Measurements from ENCODE around the gene FAM174C.

Gene FAM174C

DNA sequence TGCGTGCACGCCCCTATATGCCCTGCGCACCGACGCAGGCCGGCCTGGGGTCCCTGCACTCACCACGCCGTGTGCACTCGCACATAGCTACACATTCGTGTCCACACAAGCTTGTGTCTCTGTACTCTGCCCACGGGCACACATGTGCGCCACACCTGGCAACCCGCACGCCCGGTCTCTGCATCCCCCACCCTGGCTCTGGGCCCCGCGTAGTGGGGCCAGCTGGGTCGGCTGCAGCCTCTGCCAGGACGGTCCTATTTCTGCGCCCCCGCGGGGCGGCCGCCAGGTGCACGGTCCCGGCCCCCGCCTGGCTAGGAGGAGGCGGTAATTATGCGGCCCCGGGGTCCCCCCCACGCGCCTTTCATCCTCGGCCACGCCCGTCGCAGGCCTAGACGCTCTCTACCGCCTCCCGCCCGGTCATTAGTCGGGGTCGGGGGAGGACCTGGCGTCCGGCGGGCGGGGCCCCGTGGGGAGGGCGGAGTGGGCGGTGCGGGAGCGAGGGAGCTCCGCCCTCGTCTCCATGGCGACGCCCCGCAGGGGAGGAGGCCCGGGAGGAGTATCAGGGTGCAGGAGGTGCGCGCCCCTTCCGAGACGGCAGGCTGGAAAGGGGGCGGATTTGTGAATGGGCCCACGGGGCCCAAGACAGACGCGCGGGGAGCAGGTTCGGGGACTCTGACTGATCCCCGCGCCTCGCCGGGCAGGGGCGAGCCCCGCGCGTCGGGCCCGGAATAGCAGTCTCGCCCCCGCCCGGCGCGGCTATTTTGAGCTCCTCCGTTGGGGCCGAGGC lies 9.0 kb upstream of the FAM174C start:
- no CpG with 5 or more reads among the region's 84 CpGs for WGBS (ENCODE audit: extremely low coverage, insufficient coverage, insufficient read length)
- H2BK120ac ChIP-seq (ENCODE audit: insufficient read depth, low read length, poor library complexity) = peak overlapping the region; percentile 28
- peak overlapping the region; percentile 68 for H4K8ac ChIP-seq (ENCODE audit: low read depth, low read length)
- H3K9ac ChIP-seq (ENCODE audit: low read length) = no peak overlapping the region
- H3K9me3 ChIP-seq (ENCODE audit: insufficient read depth, low read depth, low read length) = no peaks in the 10 kb centered on the region
- H3K23ac ChIP-seq (ENCODE audit: low read length) = no peak overlapping the region
- peak overlapping the region; percentile 71 for H2BK5ac ChIP-seq (ENCODE audit: low read depth, low read length, poor library complexity)
- peaks cover 6 to 7% of the 10 kb centered on the region in 2 experiments for H3K36me3 ChIP-seq (ENCODE audit: control insufficient read depth in 1 of 2, insufficient read depth in 2 of 2, low read length in 2 of 2)
- H3K4me3 ChIP-seq (ENCODE audit: low read depth, low read length) = peak overlapping the region; percentile 70
- peaks cover 39% of the 10 kb centered on the region for H3K79me1 ChIP-seq (ENCODE audit: low read length)
- peak overlapping the region; percentile 87 for H2AK5ac ChIP-seq (ENCODE audit: low read length)
- peak overlapping the region; percentile 84 for H3K4me2 ChIP-seq (ENCODE audit: low read length)
- peak; percentile 74 to 93 for DNase-seq
- no peaks in the 10 kb centered on the region for H3K27me3 ChIP-seq (ENCODE audit: insufficient read depth, low read length)
- H3K4me1 ChIP-seq (ENCODE audit: control insufficient read depth in 1 of 2, insufficient read depth in 2 of 2, low read length in 2 of 2) = peaks cover 49 to 55% of the 10 kb centered on the region in 2 experiments
- peak overlapping the region; percentile 73 for H4K91ac ChIP-seq (ENCODE audit: low read depth, low read length)
- peak overlapping the region; percentile 37 for H2AFZ ChIP-seq (ENCODE audit: insufficient read depth, low read length, poor library complexity)
- peak overlapping the region; percentile 81 for H3K27ac ChIP-seq (ENCODE audit: low read depth, low read length)
- peak overlapping the region; percentile 46 for H3K4ac ChIP-seq (ENCODE audit: low read depth, low read length)
- peak overlapping the region; percentile 75 for H3K14ac ChIP-seq (ENCODE audit: low read length)
- peak overlapping the region; percentile 85 for H3K18ac ChIP-seq (ENCODE audit: low read length)
- H3K79me2 ChIP-seq (ENCODE audit: control insufficient read depth, insufficient read depth, low read length, poor library complexity) = peaks cover 13% of the 10 kb centered on the region
- peak overlapping the region; percentile 92 for H2BK12ac ChIP-seq (ENCODE audit: low read length)
- H4K12ac ChIP-seq (ENCODE audit: low read depth, low read length) = peak overlapping the region; percentile 31

DNA sequence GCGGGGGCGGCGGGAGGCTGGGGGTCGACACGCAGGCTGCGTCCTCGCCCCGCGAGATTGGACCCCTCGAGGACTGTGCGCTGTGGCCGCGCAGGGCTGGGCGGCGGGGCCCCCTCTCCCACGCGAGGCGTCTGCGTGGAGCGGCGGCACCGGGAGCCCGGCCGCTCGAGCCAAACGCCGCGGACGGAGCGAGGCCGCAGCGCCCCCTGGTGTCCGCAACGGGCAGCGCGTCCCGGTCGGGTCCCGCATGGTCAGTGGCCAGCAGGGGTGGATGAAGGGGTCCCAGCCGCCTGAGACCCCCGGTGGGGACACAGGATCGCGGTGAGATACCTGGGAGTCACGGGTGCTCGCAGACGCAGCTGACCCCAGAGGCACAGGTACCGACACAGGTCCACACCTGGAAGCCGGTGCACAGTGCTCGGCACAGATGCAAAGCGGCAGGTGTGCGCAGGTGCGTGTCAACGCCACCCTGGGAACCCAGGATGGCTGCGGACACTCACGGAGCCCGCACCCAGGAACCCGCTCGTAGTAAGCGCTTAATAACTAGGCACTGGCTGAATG lies 8.3 kb upstream of the FAM174C start:
- DNase-seq = peak; percentile 51 to 85
- Histone ChIP-seq H3K18ac (ENCODE audit: low read length) (no peak overlapping the region), H2BK12ac (ENCODE audit: low read length) (no peak overlapping the region), H2BK120ac (ENCODE audit: insufficient read depth, low read length, poor library complexity) (no peak overlapping the region), H3K4me1 (ENCODE audit: control insufficient read depth in 1 of 2, insufficient read depth in 2 of 2, low read length in 2 of 2) (peaks cover 43 to 48% of the 10 kb centered on the region in 2 experiments), H3K36me3 (ENCODE audit: control insufficient read depth in 1 of 2, insufficient read depth in 2 of 2, low read length in 2 of 2) (peaks cover 13% of the 10 kb centered on the region in 2 experiments), H4K91ac (ENCODE audit: low read depth, low read length) (no peak overlapping the region), H3K4me2 (ENCODE audit: low read length) (peak overlapping the region; percentile 84), H4K12ac (ENCODE audit: low read depth, low read length) (no peak overlapping the region), H3K23ac (ENCODE audit: low read length) (no peak overlapping the region), H3K27me3 (ENCODE audit: insufficient read depth, low read length) (no peaks in the 10 kb centered on the region), H3K9ac (ENCODE audit: low read length) (no peak overlapping the region), H3K4ac (ENCODE audit: low read depth, low read length) (no peak overlapping the region), H3K4me3 (ENCODE audit: low read depth, low read length) (peak overlapping the region; percentile 70), H3K79me2 (ENCODE audit: control insufficient read depth, insufficient read depth, low read length, poor library complexity) (peaks cover 13% of the 10 kb centered on the region), H2AFZ (ENCODE audit: insufficient read depth, low read length, poor library complexity) (peak overlapping the region; percentile 37), H3K27ac (ENCODE audit: low read depth, low read length) (no peak overlapping the region), H3K9me3 (ENCODE audit: insufficient read depth, low read depth, low read length) (no peaks in the 10 kb centered on the region), H2BK5ac (ENCODE audit: low read depth, low read length, poor library complexity) (no peak overlapping the region), H2AK5ac (ENCODE audit: low read length) (no peak overlapping the region), H3K14ac (ENCODE audit: low read length) (no peak overlapping the region), H3K79me1 (ENCODE audit: low read length) (peaks cover 32% of the 10 kb centered on the region), H4K8ac (ENCODE audit: low read depth, low read length) (peak overlapping the region; percentile 34)
- WGBS (ENCODE audit: extremely low coverage, insufficient coverage, insufficient read length) = no CpG with 5 or more reads among the region's 59 CpGs

DNA sequence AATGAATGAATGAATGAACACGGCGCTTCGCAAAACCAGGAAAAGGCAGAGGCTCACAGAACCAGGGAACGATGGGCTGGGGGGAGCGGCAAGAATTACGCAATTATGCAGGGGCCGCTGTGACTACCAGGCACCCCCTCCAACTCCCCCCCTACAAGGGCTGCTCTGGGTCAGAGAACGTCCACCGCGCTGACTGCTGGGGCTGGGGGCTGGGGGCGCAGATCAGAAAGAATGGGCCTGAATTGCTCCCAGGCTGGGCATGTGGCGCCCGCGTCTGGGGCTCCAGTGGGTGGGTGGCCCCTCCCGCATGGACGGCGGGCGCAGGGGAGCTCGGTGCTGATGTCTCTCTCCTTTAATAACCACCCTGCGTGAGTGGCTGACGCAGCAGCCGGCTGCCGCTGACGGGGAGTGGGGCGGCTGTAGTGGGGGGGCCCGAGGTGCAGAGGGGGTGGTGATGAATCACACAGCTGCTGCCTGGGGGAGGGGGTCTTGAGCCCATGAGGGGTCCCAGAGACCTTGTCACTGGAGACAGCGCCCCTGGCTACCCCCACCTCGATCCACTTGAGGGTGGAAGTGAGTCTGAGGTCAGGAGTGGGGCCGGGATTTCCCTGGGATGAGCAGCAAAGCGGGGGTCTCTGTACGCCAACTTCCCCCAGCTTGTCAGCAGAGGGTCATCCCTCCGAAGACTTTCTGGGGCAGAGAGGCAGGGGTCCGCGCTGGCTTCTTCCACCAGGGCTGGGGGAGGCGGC lies 7.7 kb upstream of the FAM174C start:
- Histone ChIP-seq H3K79me2 (ENCODE audit: control insufficient read depth, insufficient read depth, low read length, poor library complexity) (peaks cover 13% of the 10 kb centered on the region), H3K4me2 (ENCODE audit: low read length) (no peak overlapping the region), H3K14ac (ENCODE audit: low read length) (no peak overlapping the region), H2BK12ac (ENCODE audit: low read length) (no peak overlapping the region), H2BK120ac (ENCODE audit: insufficient read depth, low read length, poor library complexity) (no peak overlapping the region), H3K27me3 (ENCODE audit: insufficient read depth, low read length) (no peaks in the 10 kb centered on the region), H2AK5ac (ENCODE audit: low read length) (no peak overlapping the region), H3K27ac (ENCODE audit: low read depth, low read length) (no peak overlapping the region), H4K91ac (ENCODE audit: low read depth, low read length) (no peak overlapping the region), H4K8ac (ENCODE audit: low read depth, low read length) (no peak overlapping the region), H3K9ac (ENCODE audit: low read length) (no peak overlapping the region), H4K12ac (ENCODE audit: low read depth, low read length) (no peak overlapping the region), H3K9me3 (ENCODE audit: insufficient read depth, low read depth, low read length) (no peaks in the 10 kb centered on the region), H3K23ac (ENCODE audit: low read length) (no peak overlapping the region), H3K36me3 (ENCODE audit: control insufficient read depth in 1 of 2, insufficient read depth in 2 of 2, low read length in 2 of 2) (peaks cover 19% of the 10 kb centered on the region in 2 experiments), H3K4ac (ENCODE audit: low read depth, low read length) (no peak overlapping the region), H2AFZ (ENCODE audit: insufficient read depth, low read length, poor library complexity) (no peak overlapping the region), H3K18ac (ENCODE audit: low read length) (no peak overlapping the region), H3K4me1 (ENCODE audit: control insufficient read depth in 1 of 2, insufficient read depth in 2 of 2, low read length in 2 of 2) (peaks cover 36 to 41% of the 10 kb centered on the region in 2 experiments), H3K79me1 (ENCODE audit: low read length) (peaks cover 28% of the 10 kb centered on the region), H3K4me3 (ENCODE audit: low read depth, low read length) (no peak overlapping the region), H2BK5ac (ENCODE audit: low read depth, low read length, poor library complexity) (no peak overlapping the region)
- no CpG with 5 or more reads among the region's 35 CpGs for WGBS (ENCODE audit: extremely low coverage, insufficient coverage, insufficient read length)
- DNase-seq = no peak

DNA sequence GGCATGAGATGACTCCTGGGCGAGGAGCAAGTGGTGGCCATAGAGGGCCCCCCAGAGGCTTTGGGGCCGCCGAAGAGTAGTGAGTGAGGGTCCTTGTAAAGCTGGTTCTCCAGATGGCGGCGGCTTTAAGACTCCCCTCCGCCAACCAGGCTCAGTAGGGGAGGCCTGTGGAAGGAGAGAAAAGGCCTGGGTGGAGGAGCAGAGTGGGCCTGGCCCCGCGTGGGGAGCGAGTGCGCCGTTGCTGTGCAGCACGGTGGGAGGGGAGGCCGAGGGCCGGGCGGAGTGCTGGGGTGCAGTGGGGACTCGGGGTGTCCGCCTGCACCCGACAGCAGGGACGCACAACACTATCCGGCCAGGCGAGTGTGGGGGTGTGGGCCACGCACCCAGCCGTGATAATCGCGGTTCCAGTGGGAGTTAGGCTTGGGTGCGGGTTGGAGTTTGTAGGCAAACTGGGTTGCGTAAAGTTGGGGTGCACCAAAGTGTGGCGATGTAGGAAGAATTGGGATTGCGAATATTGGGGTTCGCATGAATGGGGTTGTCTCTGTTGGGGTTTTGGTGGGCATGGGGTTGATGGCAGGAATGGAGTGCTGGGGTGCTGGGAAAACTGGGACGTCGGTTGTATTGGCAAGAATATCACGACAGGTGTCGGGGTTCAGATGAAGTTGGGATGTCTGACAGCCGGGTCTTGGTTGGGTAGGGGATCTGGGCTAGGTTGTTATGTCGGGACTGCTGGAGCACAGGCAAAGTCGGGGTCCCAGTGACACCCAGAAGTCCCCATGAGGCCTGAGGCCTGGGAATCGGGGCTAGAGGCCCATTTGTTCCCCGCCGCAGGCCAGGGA lies 6.9 kb upstream of the FAM174C start:
- no peak for DNase-seq
- no peak overlapping the region for H2AFZ ChIP-seq (ENCODE audit: insufficient read depth, low read length, poor library complexity)
- no peak overlapping the region for H4K91ac ChIP-seq (ENCODE audit: low read depth, low read length)
- H3K9ac ChIP-seq (ENCODE audit: low read length) = no peak overlapping the region
- no peak overlapping the region for H3K4ac ChIP-seq (ENCODE audit: low read depth, low read length)
- 100% methylated on average over 4 of the region's 40 CpGs for WGBS (ENCODE audit: extremely low coverage, insufficient coverage, insufficient read length)
- H2AK5ac ChIP-seq (ENCODE audit: low read length) = peak overlapping the region; percentile 9
- H3K4me3 ChIP-seq (ENCODE audit: low read depth, low read length) = no peak overlapping the region
- H3K4me1 ChIP-seq (ENCODE audit: control insufficient read depth in 1 of 2, insufficient read depth in 2 of 2, low read length in 2 of 2) = peaks cover 29 to 35% of the 10 kb centered on the region in 2 experiments
- no peak overlapping the region for H4K12ac ChIP-seq (ENCODE audit: low read depth, low read length)
- H4K8ac ChIP-seq (ENCODE audit: low read depth, low read length) = no peak overlapping the region
- peaks cover 13% of the 10 kb centered on the region for H3K79me2 ChIP-seq (ENCODE audit: control insufficient read depth, insufficient read depth, low read length, poor library complexity)
- no peak overlapping the region for H3K14ac ChIP-seq (ENCODE audit: low read length)
- no peak overlapping the region for H3K27ac ChIP-seq (ENCODE audit: low read depth, low read length)
- H2BK5ac ChIP-seq (ENCODE audit: low read depth, low read length, poor library complexity) = no peak overlapping the region
- no peaks in the 10 kb centered on the region for H3K27me3 ChIP-seq (ENCODE audit: insufficient read depth, low read length)
- H3K23ac ChIP-seq (ENCODE audit: low read length) = no peak overlapping the region
- peaks cover 27% of the 10 kb centered on the region in 2 experiments for H3K36me3 ChIP-seq (ENCODE audit: control insufficient read depth in 1 of 2, insufficient read depth in 2 of 2, low read length in 2 of 2)
- peaks cover 23% of the 10 kb centered on the region for H3K79me1 ChIP-seq (ENCODE audit: low read length)
- H2BK120ac ChIP-seq (ENCODE audit: insufficient read depth, low read length, poor library complexity) = no peak overlapping the region
- peak overlapping the region; percentile 61 for H3K4me2 ChIP-seq (ENCODE audit: low read length)
- H2BK12ac ChIP-seq (ENCODE audit: low read length) = no peak overlapping the region
- no peaks in the 10 kb centered on the region for H3K9me3 ChIP-seq (ENCODE audit: insufficient read depth, low read depth, low read length)
- no peak overlapping the region for H3K18ac ChIP-seq (ENCODE audit: low read length)

Data from trophoblast cell (in vitro differentiated cells and primary cell).